Stimulated activated naive CD4-positive, alpha-beta T cell (primary cell): Measurements from ENCODE around the gene CRHR1.

ENCODE experiments used
- DNase-seq, 6 experiments: peaks; one replicate each; lab custom pipeline; 2025; lab: John Stamatoyannopoulos, UW

Gene CRHR1

DNA sequence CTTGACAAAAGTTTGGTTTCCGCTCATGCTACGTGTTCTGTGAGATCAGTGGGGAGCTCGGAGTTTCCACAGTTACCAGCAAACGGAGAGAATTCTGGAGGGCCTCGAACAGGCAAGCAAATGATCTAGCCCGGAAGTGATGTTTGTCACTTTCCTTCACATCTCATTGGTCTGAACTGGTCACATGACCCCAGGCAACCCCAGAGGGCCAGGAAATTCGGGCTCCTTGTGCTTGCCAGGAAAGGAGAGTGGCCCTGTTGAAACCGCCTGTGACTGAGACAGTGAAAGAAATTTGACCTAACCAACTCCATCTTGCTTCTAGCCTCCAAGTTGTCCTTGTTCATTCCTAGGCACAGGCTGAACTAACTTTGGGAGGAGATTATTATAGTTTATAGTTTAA, 83.6 kb downstream of the CRHR1 start:
- DNase-seq: no peak

DNA sequence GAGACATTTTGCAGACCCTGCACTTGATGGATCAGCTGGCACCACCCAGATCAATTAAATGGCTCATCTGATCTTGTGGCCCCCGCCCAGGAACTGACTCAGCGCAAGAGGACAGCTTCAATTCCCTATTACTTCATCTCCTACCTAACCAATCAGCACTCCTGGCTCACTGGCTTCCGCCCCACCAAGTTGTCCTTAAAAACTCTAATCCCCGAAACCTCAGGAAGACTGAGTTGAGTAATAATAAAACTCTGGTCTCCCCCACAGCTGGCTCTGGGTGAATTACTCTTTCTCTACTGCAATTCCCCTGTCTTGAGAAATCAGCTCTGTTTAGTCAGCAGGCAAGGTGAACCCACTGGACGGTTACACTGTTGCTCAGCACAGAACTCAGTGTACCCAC, 84.2 kb downstream of the CRHR1 start:
- DNase-seq: no peak

DNA sequence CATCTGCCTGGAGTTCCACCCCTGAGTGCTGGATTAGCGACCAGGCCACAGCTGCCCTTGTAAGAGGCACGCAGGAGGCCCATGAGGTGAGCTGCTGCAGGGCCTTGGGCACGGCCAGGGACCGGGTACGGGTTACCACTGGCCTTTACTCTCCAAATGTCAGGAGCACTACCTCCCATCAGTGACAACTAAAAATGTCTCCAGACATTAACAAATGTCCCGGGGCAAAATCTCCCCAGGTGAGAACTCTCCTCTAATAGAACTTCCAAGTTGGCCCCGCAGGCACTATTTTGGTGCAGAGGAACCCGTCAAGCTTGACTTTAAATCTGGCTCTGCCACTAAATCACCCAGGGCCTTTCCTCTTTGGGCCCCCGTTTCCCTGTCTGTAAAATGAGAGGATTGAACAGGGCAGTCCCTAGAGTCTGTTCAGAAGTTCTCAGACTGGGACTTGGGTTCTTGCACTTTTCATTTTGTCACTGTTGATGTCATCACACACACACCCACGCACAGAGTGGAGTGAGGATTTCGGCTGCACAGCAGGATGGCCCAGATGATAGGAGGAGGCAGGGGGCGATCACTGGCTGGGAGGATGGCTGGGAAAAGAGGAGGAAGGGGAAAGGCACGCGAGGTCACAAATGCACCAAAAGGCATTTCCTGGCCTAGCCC, 85.7 kb downstream of the CRHR1 start:
- DNase-seq: no peak

DNA sequence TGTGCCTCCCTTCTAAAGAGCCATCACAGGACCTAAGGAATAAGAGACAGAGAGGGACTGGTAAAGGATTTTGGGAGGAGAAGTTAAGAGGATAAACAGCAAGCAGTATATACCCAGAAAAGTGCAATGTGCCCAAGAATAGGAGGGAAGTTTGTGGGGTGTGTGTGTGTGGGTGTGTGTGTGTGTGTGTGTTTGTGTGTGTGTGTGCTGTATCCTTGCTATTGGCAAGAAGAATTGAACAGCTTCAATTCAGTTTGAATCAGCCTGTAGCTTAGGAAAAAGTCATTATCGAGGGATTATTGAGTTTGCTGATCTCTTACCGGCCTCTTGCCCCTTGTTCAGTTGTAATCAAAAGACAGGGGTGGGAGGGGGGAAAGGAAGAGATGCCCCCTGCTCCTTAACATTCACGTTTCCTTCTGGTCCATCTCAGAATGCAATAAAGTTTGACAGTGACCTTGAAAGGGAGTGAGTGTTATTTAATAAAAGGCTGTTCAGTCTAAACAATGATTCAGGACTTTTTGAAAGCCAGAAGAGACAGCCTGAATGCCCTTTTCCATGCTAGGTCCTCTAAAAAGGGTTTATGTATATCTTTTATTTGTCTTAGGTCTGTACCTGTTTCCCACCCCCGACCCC, 86.3 kb downstream of the CRHR1 start:
- DNase-seq: no peak

DNA sequence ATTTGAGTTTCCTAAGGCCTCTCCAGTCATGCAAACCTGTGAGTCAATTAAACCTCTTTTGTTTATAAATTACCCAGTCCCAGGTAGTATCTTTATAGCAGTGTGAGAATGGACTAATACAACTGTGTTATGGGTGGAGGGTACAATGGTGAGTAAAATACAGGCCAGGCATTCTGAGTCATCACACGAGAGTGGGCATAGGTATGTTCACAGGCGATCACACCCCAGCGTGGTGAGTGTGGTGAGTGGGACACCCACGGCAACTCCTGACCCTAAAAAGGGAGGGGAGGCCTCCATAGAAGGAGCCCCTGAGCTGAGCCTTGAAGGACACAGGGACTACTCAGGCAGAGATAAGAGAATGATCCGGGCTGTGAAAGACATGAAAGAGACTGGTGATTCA, 87.6 kb downstream of the CRHR1 start:
- no peak for DNase-seq

DNA sequence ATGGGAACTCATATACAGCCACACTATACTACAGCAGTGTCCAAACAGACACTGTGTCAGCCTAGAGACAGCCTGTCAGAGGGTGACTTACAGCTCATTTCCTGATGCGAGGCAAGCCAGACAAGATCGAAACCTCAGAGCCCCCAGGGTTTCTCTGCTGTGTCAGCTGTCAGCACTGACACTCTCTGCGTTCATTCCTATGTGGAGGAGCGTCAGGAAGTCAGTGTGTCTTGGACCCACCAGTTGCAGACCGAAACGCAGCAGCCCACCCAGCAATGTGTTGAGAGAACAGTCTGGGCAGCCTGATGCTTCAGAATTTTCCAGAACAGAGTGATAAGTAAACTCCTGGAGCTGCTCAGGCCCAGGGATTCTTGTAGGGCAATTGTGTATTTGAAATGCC, 89.6 kb downstream of the CRHR1 start:
- peak in 1 of 6 experiments; percentile 14 for DNase-seq

DNA sequence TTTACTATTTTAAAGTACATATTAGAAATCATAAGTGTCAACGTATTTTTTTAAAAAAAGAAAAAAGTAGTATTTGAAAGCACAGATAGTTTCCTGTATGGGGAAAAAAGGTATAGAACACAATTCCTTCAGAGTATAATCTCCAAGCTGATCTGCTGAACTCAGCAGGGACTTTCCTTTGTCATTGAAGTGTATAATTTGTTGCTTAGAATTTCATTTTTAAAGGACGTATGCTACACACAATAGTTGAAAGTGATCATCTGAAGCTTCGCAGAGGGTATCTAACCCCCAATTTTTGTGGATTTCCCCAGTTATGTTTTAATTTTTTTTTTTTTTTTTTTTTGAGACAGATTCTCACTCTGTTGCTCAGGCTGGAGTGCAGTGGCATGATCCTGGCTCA, 90.0 kb downstream of the CRHR1 start:
- DNase-seq: no peak

DNA sequence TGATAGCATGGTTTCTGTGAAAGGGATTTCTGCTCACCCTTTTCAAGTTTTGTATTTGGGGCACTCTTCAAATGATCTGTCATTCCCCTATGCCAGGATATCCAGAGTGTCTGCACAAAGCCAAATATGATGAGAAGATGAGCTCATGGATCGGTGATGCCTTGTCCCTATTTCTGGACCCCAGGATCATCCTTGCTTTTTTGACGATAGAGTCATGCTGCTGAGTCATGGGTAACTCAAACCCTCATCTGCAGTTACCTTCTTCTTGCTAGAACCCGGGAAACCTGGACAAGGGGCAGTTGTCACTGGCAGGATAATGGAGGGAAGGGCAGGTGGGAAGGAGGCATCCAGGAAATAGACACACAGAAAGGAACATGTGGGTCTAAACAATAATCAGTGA, 92.4 kb downstream of the CRHR1 start:
- DNase-seq: no peak

DNA sequence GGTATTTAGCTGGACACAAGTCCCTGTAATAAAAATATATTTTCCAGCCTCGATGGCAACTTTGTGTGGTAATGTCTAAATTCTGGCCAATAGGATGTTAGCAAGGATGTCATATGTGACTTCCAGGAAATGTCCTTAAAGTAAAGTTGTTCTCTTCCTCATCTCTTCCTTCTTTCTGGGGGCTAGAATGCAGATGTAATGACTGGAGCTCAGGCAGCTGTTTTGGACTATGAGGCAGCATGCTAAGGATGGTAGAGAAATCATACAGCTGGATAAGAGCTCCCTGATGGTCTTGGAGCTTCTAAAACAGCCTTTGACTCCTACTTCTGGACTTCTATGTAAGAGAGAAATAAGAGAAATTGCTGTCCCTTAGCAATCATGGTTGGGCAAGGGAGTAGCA, 93.3 kb downstream of the CRHR1 start:
- no peak for DNase-seq

DNA sequence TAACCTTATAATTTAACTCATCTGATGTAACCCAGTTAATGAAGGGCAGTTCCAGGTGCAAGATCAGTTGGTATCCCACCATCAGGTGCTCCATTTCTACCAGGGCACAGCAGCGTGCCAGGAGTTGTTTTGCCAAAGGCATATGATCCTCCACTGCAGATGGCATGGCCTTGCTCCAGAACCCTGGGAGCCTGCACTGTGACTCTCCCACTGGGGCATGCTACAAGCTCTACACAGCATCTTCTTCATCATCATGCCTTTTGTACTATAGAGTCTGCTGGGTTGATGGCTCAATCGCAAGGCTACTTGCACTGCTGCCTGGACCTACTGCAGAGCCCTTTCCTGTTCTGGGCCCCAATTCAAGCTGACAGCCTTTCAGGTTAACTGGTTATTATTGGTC, 98.9 kb downstream of the CRHR1 start:
- DNase-seq: no peak
